ENCODE measurements around the gene OGFOD3.

DNA sequence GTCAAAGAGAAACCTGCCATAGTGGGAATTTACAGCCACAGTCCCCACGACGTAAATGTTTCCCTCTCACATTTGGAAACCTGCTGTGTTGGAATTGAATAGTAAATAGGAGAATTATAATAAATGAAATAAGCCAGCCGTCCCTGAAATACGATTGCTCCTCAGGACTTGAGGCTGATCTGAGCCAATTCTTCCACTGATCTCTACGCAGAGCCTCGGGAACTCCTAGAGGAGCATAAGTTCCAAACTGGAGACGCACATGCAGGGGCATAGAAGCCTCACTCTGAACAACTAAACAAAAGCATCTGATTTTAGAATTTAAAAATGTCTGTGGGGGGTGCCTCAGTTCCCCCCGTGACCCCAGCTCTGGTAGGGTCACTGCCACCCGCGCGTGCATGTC lies 69.5 kb downstream of the OGFOD3 start:
- TF ChIP-seq EP300 (IDR thresholded peaks at IDR 0.05) (no peak), POLR2AphosphoS5 (IDR thresholded peaks at IDR 0.05) (no peak)
- TF ChIP-seq, protein P1, sequence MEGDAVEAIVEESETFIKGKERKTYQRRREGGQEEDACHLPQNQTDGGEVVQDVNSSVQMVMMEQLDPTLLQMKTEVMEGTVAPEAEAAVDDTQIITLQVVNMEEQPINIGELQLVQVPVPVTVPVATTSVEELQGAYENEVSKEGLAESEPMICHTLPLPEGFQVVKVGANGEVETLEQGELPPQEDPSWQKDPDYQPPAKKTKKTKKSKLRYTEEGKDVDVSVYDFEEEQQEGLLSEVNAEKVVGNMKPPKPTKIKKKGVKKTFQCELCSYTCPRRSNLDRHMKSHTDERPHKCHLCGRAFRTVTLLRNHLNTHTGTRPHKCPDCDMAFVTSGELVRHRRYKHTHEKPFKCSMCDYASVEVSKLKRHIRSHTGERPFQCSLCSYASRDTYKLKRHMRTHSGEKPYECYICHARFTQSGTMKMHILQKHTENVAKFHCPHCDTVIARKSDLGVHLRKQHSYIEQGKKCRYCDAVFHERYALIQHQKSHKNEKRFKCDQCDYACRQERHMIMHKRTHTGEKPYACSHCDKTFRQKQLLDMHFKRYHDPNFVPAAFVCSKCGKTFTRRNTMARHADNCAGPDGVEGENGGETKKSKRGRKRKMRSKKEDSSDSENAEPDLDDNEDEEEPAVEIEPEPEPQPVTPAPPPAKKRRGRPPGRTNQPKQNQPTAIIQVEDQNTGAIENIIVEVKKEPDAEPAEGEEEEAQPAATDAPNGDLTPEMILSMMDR (IDR thresholded peaks at IDR 0.05), result no peak

Data from suprapubic skin (tissue), 4 donors.